MCF 10A (cell line): ENCODE data around the gene ITGA2B. TPM values are rescaled to one million over a fixed set of nuclear protein-coding genes. Genes with fewer than 3 reads are reported as not detected.

ENCODE experiments used
- BruUV-seq: library from RNA; stranded (reverse); fragments of 400-500 nt; replicated peaks from 2 replicates; lab custom pipeline; 2021; lab: Mats Ljungman, UMichigan
- CTCF ChIA-PET: fragments of 300-600 bp; sonication (Branson Sonifier 250); formaldehyde crosslinking; extraction: SDS; loops from one replicate; lab custom pipeline; 2021; ENCODE audit warnings: antibody characterized with exemption, inconsistent platforms; lab: Yijun Ruan, JAX
- POLR2A ChIA-PET: fragments of 300-600, 350-650 bp; sonication (Branson Sonifier 250); formaldehyde crosslinking; extraction: SDS; loops from one replicate; lab custom pipeline; 2020; ENCODE audit warnings: antibody characterized with exemption, inconsistent platforms; lab: Yijun Ruan, JAX
- DNase-seq: peaks from one replicate; pipeline ENCODE4 v3.0.0-alpha.2; 2018; ENCODE audit not compliant: unreplicated experiment
- H3K27ac Mint-ChIP-seq: one replicate; pipeline ENCODE4 v1.8.0; 2022; ENCODE audit warnings: mild to moderate bottlenecking, low read depth, mixed read lengths; ENCODE audit not compliant: unreplicated experiment
- H3K27me3 Mint-ChIP-seq: one replicate; pipeline ENCODE4 v1.8.0; 2022; ENCODE audit warnings: mixed read lengths; ENCODE audit not compliant: insufficient read depth, unreplicated experiment
- H3K36me3 Mint-ChIP-seq: one replicate; pipeline ENCODE4 v1.8.0; 2022; ENCODE audit warnings: mild to moderate bottlenecking, moderate library complexity, mixed read lengths; ENCODE audit not compliant: insufficient read depth, unreplicated experiment
- H3K4me1 Mint-ChIP-seq: one replicate; pipeline ENCODE4 v1.8.0; 2022; ENCODE audit warnings: mixed read lengths; ENCODE audit not compliant: insufficient read depth, unreplicated experiment
- H3K4me3 Mint-ChIP-seq: one replicate; pipeline ENCODE4 v1.8.0; 2022; ENCODE audit warnings: mild to moderate bottlenecking, moderate library complexity, mixed read lengths; ENCODE audit not compliant: unreplicated experiment
- H3K9me3 Mint-ChIP-seq: one replicate; pipeline ENCODE4 v1.8.0; 2022; ENCODE audit warnings: mixed read lengths; ENCODE audit not compliant: unreplicated experiment
- CTCF ChIP-seq: fragments of 200-600 bp; IDR thresholded peaks from one replicate; pipeline ENCODE4 v1.8.0; 2022; ENCODE audit warnings: antibody characterized with exemption, mild to moderate bottlenecking; ENCODE audit not compliant: unreplicated experiment
- intact Hi-C: fragments of 100-400 bp; cut with micrococcal nuclease; formaldehyde crosslinking; loops from 2 replicates; pipeline ENCODE4 v1.14.1; 2022
- total RNA-seq: library from RNA; stranded (reverse); gene quantifications from 2 replicates; pipeline ENCODE4 v1.2.3, GENCODE V29; 2022

ITGA2B gene
- total RNA-seq, 1 experiment from 2014 or later = 0.12 TPM

GRCh38 chr17:44326861-44327444 is 62.5 kb downstream of the ITGA2B start:
- no peaks in the 10 kb centered on the region for H3K27me3 Mint-ChIP-seq
- H3K4me3 Mint-ChIP-seq = peak overlapping the region; percentile 82
- TF ChIP-seq CTCF = no peak
- ChIA-PET CTCF (interaction anchor here (0.6 kb wide), 1 partner anchor 156 kb away, joined by 4 read pairs; no protein-coding TSS in a partner anchor), POLR2A (interaction anchor here (0.6 to 5.2 kb wide), 14 partner anchors 11 to 312 kb away, joined by 3 to 61 read pairs (median 3); partner anchors contain the start of genes GRN, TMUB2 and UBTF)
- peak; percentile 97 for DNase-seq
- intact Hi-C loops = loop anchor here (1.0 to 2.0 kb wide), 2 partner anchors 18 to 127 kb away; partner anchors contain the start of gene GRN
- H3K36me3 Mint-ChIP-seq = peaks cover 6% of the 10 kb centered on the region
- H3K9me3 Mint-ChIP-seq = no peaks in the 10 kb centered on the region
- peak overlapping the region; percentile 83 for H3K27ac Mint-ChIP-seq
- no TSS peak for BruUV-seq
- peaks cover 6% of the 10 kb centered on the region for H3K4me1 Mint-ChIP-seq

- peak within 1 kb of the TSS; percentile 93 for H3K27ac Mint-ChIP-seq
- H3K4me1 Mint-ChIP-seq = no peaks in the 10 kb centered on the region
- H3K27me3 Mint-ChIP-seq = no peaks in the 10 kb centered on the region
- peak; percentile 89 for DNase-seq
- H3K4me3 Mint-ChIP-seq = peak within 1 kb of the TSS; percentile 82
- H3K9me3 Mint-ChIP-seq = no peaks in the 10 kb centered on the region
- peaks cover 12% of the 10 kb centered on the region for H3K36me3 Mint-ChIP-seq
- intact Hi-C loops = loop anchor here (2.0 kb wide), 1 partner anchor 104 kb away; no protein-coding TSS in a partner anchor
- ChIA-PET CTCF (interaction anchor here (1.0 to 1.8 kb wide), 3 partner anchors 21 to 108 kb away, joined by 3 to 4 read pairs (median 3); partner anchors contain the start of gene GRN), POLR2A (interaction anchor here (0.7 to 5.2 kb wide), 14 partner anchors 9 to 138 kb away, joined by 3 to 61 read pairs (median 4); partner anchors contain the start of genes ATXN7L3, GRN, TMUB2 and UBTF)
- no peak for TF ChIP-seq CTCF
- BruUV-seq = no TSS peak
These were observed 64.7 kb downstream of the ITGA2B start, which contains the start of gene SLC25A39 for GRCh38 chr17:44324571-44325275. Gene SLC25A39 (minus strand): TSS chr17:44324823. CDS start chr17:44323562, 1,261 bp downstream.

DNA sequence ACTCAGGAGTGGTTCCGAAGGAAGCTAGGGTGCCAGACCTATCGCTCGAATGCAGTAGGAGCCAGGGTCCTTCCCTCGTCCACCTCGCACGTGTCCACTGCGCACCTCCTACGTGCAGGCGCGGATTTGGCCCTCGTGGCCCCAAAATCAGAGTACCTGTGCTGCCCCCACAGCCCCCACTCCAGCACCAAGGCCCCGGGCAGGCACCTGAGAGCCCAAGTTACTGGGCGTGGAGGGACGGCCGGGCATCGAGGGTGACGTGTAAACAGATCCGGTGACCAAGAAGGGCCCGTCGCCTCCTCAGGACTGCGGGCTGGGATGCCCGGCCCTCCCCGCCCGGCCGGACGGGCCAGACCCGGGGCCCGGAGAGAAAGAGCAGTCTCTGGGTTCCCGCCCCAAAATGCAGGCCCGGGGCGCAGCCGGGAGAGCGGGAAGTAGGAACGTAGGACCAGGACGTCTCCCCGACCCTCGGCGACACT is 65.3 kb downstream of the ITGA2B start:
- no peak for TF ChIP-seq CTCF
- Mint-ChIP-seq H3K36me3 (peaks cover 12% of the 10 kb centered on the region), H3K27ac (peak overlapping the region; percentile 93), H3K27me3 (no peaks in the 10 kb centered on the region), H3K4me3 (peak overlapping the region; percentile 82), H3K4me1 (no peaks in the 10 kb centered on the region), H3K9me3 (no peaks in the 10 kb centered on the region)
- no TSS peak for BruUV-seq
- POLR2A ChIA-PET = interaction anchor here (1.0 to 5.2 kb wide), 9 partner anchors 9 to 137 kb away, joined by 3 to 61 read pairs (median 5); partner anchors contain the start of genes GRN, TMUB2 and UBTF
- no peak for DNase-seq
- intact Hi-C loops = loop anchor here (2.0 kb wide), 1 partner anchor 103 kb away; no protein-coding TSS in a partner anchor
- CTCF ChIA-PET = interaction anchor here (1.0 to 1.8 kb wide), 3 partner anchors 21 to 107 kb away, joined by 3 to 4 read pairs (median 3); partner anchors contain the start of gene GRN
